T-helper 2 cell (primary cell): Measurements from ENCODE around the gene RNF14.
"Not testable (repeated sequence)": the region's sequence is repeated elsewhere in the genome, so short reads cannot be mapped to it uniquely, and the experiment has no call there.

ENCODE experiments used
- DNase-seq, 5 experiments: peaks; one replicate each; pipeline versions ENCODE4 v3.0.0 to v3.0.0-alpha.2; 2012 to 2022
- total RNA-seq, 2 donors: gene quantifications; one replicate each; lab custom pipeline; 2026; lab: John Stamatoyannopoulos, UW

The RNF14 gene, protein sequence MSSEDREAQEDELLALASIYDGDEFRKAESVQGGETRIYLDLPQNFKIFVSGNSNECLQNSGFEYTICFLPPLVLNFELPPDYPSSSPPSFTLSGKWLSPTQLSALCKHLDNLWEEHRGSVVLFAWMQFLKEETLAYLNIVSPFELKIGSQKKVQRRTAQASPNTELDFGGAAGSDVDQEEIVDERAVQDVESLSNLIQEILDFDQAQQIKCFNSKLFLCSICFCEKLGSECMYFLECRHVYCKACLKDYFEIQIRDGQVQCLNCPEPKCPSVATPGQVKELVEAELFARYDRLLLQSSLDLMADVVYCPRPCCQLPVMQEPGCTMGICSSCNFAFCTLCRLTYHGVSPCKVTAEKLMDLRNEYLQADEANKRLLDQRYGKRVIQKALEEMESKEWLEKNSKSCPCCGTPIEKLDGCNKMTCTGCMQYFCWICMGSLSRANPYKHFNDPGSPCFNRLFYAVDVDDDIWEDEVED
- total RNA-seq, result 11.5 to 31.2 reads per million in 2 donors

DNA sequence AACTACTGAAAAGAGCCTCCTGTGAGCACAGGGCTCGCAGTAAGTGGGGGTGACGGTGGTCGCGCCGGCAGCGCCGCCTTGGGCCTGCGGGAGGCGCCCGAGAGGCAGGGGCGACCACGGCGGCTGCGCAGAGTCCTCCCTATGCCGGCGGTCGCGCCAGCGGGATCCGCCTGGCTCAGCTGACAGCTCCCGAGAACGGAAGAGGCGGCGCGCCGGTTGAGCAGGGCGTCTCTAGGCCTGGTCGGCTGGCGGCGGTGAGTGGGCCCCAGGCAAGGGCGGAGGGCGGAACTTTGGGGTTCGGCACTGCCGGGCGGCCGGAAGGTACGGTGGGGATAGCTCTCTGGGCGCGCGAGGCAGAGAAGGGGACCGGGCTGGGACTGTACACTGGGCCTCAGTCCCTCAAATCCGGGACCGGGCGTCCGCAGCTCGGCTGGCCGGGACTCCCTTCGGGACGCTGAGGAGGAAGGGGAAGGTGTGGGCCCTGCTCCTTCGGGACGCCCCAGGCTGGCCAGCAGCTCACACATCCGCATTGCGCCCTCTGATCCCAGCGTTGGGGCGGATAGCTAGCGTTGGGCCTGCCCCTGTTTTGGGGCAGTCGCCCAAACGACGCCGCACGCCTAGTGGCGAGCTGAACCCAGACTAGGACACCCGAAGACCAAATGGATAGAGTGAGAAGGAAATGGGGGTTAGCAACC, at the start of gene RNF14:
Gene RNF14, plus strand, starts transcription at position 192 of the 695 bp plus-strand sequence. CDS start 4,484 bp downstream, outside the sequence.
- DNase-seq, result peak; percentile 87 to 98 (median 91)

DNA sequence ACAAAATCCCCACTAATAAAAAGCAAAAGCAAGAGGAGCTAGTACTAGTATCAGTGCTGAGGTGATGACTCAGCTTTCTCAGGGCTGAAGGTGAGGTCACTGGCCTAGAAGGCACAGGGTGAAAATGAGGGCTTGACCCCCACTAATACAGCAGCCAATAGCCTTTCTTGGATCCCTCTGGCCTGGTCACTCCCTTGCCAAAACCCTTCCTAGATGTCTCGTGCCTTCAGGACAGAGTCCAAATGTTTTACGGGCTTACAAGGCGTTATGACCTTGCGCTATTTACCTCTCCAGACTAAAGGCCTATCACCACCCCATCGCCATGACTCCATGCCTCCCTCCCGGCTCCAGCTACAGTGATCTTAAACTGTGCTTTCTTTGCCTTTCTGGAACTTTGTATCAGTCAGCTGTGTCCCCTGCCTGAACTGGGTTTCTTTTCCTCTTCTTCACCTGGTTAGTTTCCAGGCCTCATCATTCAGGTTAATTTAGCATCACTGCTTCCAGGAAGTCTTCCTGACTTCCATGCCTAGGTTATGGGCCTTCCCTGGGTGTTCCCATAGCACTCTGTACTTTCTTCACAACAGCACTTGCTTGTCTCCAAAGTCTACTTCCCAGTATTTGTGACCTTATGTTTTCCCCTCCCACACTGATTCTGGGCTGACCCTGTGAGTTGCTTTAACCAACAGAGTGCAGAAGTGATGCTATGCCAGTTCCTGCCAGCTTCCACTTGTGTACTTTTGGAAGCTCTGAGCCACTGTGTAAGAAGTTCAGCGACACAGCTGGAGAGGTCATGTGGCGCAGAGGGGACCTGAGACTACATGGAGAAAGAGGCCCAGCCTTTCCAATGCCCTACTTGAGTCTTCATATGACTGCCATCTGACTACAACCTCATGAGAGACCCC, 49.4 kb upstream of the RNF14 start:
- no peak for DNase-seq

DNA sequence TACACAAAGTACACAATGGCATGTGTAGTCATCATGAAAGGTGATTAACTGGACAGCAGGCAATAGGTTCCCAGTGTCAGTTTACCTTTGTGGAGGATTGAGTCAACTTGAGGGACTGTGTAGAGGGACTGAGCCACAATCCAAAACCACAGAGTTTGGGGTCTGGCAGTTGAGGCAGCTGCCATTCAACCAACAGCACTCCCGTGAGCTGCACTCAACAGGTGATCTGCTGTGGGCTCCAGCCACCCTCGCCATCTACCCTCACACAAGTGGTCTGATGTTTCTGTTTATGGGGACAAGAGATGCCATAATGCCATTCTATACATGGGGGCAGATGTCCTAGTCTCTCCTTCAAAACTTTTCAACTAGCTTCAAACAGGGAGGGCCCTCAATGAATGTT, 48.1 kb upstream of the RNF14 start:
- no peak for DNase-seq

DNA sequence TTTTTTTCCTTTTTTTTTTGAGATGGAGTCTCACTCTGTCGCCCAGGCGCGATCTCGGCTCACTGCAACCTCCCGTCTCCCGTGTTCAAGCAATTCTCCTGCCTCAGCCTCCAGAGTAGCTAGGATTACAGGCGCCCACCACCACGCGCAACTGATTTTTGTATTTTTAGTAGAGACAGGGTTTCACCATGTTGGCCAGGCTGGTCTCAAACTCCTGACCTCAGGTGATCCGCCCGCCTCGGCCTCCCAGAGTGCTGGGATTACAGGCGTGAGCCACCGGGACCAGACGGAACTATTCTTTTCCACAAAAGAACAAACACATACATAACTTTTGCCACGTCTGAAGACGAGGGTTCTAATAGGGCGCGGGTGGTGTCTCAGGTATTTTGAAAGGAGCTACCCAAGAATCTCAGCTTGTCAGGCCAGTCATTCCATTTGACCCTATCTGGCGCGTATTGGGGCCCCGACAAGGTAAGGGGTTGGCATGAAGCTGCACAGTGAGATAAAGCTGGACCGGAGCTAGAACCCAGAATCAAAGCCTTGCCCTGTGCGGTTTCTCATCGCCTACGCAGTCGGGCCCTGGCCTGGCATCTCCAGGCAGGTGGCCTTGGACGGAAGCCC, 46.0 kb upstream of the RNF14 start:
- DNase-seq, result not testable (repeated sequence)

DNA sequence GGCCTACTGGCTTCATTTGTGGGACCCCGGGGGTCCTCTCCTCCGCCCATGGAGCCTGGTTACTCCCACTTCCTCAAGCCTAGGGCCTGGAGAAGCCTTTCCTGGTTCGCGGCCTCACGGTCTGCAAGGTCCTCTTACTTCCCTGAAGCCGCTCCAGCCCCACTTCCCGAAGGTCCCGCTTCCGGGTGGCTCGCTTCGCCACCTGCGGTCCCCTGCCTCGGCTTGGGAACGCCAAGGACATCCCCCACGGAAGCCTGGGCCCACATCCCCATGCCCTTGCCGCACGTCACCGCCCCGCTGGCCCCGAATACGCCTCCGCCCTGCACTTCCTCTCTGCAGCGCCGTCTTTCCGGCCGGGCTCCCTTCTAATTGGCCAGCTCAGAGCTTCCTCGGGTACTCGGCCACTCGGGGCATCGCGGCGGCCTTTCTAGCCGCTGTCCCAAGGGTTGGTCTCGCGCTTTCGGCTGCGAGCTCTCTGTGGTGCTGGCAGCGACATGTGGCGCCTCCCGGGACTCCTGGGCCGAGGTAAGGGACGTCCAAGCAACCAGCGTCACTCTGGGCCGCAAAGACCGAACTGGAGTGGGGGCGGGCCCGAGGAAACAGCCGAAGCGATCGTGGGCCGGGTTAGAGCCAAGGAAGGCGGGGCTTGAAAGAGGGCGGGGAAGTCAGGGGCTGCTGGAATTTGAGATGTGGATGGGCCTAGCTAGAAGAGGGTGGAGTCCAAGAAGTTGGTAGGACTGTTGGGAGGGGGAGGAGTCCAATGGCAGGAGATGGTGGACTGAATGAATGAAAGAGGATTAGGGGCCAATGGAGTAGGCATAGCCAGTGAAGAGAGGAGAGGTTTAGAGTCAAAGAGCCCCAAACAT, 45.2 kb upstream of the RNF14 start, which contains the start of gene DELE1:
Gene DELE1, plus strand, starts transcription at position 424 of the 866 bp plus-strand sequence. Its CDS starts 71 bp downstream, at position 495.
- peak; percentile 69 to 96 (median 85) for DNase-seq

DNA sequence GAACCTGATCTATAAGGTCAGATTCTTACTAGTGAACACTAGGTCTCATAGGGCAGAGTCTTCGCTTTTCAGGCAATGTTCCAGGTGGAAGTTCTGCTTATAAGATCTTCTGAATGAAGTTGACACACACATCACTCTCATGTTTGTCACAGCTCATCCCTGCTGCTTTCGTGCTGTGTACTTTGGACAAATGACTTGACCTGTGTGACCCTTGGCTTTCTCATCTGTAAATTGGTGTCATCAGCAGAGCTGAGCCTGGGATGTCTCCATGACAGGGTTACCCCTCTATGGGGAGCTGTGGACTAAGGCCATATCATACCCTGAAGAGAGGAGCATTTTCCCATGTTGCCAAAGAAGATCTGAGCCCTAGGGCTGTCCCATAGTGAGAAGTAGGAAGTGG, 42.5 kb upstream of the RNF14 start:
- no peak for DNase-seq

DNA sequence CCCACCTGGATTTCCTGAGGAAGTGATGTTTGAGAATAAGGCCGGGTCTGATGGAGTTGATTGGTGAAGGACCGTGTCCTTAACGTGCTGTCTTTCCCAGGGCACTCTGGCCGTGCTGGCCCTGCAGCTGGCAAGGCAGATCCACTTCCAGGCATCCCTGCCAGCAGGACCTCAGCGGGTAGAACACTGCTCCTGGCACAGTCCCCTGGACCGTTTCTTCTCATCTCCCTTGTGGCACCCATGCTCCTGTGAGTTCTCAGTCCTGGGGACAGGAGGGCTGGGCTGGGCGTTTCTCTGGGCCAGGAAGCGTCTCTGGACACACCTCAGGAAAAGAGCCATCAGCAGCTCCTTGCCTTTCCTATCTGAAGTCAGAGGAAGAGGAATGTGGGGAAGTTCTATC, 40.9 kb upstream of the RNF14 start:
- no peak for DNase-seq

DNA sequence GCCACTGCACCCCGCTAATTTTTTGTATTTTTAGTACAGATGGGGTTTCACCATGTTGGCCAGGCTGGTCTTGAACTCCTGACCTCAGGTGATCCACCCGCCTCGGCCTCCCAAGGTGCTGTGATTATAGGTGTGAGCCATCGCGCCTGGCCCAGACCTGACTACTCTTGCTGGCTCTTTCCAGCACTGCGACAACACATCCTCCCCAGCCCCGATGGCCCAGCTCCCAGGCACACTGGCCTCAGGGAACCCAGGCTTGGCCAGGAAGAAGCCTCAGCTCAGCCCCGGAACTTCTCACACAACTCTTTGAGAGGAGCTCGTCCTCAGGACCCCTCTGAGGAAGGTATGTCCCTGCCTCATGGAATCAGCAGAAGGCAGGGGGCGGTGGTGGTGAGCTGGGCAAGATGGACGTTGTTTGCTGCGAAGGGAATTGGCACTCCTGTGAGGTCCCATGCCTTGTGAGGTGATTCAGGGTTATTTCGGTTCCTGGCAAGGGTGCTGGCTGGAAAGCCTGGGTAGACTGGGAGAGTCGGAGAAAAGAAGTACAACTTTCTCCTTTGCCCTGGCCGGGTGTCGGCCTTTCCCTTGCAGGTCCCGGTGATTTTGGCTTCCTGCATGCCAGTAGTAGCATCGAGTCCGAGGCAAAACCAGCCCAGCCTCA, 39.4 kb upstream of the RNF14 start:
- DNase-seq, result no peak

DNA sequence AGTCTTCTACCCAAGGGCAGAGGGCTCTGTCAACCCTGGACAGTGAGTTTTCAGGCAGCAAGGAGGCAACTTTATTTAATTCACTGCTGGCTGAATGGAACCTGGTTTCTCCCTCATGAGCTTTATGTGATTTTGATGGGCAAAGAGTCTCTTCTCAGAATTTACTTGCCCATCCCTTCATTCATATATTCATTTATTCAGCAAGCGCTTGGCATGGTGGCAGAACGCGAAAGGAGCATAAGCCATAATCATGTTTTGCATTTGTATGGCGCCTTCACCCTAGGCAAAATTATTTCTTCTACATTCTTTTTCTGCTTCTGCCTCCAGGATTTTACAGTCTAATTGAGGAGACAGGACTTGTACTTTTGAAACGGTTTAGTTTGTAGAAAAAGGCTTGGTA, 37.2 kb upstream of the RNF14 start:
- no peak for DNase-seq

DNA sequence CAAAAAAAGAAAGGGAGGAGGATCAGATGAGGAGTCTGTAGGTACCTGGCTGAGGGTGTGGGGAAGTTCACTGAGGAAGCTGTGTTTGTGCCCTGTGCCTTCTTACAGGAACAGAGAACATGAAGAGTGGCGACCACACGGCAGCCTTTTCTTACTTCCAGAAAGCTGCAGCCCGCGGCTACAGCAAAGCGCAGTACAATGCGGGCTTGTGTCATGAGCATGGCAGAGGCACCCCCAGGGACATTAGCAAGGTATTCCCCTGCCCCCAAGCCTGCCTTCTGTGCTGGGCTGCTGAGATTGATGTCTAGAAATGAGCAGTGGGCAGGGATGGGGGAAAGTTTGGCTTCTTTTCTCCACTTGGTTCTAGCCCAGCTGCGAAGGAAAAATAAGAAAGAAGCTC, 35.8 kb upstream of the RNF14 start:
- no peak for DNase-seq

DNA sequence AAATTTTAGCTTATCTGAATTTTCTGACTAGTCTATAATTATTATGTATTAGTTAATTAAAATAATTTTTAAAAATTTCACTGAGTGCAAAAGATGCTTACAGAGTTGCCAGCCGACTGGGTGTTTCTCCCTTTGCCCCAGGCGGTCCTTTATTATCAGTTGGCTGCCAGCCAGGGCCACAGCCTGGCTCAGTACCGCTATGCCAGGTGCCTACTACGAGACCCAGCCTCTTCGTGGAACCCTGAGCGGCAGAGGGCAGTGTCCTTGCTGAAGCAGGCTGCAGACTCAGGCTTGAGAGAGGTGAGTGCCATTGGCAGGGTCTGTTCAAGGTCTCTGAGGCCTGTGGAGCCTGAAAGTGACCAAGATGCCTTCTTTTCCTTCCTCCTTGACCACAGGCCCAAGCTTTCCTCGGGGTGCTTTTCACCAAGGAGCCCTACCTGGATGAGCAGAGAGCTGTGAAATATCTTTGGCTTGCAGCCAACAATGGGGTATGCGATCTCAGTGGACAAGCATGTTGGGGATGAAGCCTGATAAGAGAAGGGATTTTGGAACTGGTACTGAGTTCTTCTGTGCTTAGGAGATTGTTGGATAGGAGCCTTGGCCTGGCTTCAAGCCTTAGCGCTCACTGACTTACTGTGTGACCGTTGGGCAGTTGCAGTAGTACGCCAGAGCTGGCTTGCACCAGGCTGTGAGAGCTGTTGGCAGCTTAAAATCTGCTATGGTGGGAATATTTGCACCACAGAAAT, 34.6 kb upstream of the RNF14 start:
- DNase-seq, result no peak

DNA sequence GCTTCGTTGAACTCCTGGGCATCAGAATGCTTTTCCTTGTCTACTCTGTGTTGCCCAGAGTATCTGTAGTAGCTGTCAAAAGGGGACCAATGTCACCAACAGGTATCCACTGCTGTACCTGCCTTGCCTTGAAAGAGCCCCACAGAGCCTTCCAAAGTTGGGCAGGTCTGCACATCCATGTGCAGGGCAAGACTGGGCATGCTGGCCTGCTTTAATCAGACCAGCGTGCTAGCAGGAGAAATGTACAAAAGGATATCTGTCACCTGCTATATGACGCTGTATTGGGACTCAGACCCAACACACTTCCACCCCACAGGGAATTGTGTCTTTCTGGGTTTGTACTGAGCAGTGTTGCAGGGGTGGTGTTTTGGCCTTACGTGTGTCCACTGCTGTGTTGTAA, 33.4 kb upstream of the RNF14 start:
- DNase-seq, result no peak

DNA sequence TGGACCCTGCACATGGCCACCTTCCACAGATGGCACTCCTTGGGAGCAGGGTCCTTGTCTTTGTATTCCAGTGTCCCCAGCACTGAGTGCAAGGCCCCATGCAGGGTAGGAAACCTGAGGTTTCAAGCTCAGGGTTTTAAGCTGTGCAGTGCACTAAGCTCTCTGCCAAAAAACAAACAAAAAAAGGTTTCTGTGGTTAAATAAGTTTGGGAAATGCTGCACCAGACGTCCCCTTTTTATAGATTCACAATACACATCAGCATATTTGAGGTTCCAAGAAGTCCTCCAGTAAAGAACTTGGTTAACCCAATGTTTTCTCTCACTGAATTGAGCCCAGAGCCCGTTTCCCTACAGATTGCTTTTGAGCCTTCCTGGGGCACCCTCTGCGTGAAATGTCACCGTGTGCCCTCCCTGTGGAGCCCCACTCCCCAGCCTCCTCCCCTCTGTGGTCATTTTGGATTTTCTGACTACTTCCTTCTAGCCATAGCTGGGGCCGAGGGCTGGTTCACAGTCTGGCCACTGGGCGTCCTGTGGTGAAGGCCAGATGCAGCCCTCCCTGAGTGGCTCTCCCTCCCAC, 28.1 kb upstream of the RNF14 start:
- DNase-seq, result no peak

DNA sequence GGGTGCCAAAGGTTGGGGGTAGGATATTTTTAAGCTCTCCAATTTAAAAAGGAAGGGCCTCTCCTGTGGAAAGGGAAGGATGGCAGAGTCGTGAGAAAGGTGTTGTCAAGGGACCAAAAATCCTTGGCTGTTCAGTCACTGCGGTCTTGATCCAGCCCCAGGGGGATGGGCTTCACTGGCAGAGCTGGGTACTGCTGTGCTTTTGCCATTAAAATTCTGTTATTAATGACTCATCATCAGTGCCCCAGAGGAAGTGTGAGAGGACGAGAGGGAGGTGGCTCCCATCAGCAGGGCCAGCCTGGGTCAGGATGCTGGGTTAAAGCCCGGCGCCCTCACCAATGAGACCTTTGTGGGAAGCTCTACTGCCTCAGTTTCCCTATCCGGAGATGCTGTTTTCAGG, 27.6 kb upstream of the RNF14 start:
- no peak for DNase-seq

DNA sequence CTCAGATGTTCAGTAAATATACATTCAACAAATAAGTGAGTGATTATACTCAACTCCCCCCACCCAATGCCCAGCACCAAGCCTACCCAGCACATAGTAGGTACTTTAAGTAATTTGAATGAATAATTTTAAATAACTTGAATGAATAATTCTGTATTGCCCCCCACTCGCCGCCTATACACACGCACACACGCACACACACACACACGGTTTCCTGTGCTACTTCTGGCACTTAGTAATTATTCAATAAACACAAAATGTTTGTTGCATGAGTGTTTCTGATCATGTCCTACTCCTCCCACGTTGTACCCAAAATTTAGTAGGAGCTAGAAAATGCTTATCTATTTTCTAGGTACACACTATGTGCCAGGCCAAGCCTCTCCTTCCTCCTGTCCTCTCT, 27.1 kb upstream of the RNF14 start:
- DNase-seq, result no peak

DNA sequence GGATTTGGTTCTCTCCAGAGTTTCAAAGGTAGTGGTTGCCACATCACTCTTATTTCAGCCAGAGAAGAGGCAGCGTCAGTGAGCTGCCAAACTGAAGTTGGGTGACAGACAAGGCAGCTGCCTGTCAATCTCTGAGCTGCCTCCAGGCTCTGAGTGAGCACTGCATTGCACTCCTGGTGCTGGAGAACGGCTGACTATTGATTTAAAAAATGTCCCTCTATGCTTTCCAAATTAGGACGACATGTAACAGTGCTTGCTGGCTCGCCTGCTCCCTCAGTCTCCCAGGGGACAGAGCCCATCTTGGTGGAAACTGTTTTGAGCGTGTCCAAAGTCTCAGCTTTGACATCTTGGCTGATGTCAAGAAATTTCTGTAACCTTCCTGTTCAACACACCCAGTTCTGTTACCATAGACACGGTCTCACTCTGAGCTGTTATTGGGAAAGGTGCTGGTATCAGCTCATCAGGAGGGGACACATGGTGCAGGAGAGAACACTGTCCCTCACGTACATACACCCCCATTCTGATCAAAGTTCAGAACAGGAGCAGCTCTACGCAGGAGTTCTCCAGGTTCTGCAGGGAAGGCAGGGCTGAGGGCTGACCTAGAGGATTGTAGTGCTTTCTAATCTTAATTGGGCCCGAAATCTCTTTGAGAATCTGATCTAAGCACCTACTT, 26.6 kb upstream of the RNF14 start:
- no peak for DNase-seq

DNA sequence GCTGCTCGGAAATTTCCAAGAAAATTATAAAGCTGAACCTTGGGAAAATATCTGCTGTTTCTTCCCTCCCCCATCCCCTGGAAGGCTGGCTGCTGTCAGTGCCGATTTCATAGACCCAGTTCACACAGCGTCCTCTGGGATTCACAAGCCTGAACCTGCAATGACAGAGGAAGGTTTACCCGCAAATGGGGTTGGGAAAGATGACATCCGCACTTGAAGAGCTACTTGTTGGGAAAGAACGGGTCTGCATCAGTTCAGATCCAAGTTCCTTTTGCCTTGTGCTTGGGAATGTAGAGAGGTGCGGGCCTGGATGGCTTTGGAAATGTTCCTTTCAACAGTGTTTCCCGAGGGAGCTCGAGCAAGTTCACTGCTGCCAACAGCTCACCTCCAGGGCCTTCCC, 24.8 kb upstream of the RNF14 start:
- DNase-seq, result no peak

DNA sequence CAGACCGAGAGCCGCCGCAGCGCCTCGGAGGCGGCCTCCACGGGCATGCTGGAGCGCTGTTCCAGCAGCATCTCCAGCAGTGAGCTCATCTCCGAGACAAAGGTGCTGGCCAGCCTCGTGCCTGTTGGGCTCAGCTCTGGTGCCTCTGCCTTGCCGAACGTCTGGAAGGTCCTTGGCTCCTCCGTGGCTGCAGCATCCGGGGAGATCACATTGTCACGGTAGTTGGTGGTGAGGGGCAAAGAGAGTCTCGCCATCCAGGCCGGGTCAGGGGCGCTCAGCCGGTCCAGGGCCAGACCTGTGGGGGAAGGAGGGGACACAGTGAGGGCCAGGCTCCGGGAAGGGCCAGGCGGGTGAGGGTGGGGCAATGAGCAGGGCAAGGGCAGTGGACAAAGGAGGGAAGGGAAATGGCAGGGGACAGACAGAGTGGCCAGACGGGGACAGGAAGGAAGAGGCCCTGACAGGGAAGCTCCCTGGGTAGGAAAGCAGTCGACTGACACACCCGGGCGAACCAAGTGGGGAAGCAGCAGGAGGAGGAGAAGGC, 23.3 kb upstream of the RNF14 start:
- DNase-seq, result no peak

DNA sequence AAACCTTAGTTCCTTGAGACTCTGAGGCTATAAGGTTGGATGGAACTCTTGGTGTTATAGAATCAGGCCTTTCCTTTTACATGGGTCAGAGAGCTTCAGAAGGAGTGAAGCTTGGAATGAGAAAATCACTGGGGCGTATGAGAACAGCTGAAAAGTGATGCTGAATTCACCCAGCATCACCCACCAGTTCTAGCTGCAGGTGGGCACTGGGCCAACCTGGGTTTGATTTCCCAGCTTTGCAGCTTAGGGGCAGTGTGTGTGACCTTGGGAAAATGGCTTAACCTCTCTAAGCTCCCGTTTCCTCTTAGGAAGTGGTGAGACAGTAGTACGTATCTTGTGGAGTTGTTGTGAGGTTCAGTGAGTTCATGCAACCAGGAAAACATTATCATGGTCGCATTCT, 21.6 kb upstream of the RNF14 start:
- DNase-seq, result no peak
